ENCODE data around the gene SDK1. TPM values are rescaled to one million over a fixed set of nuclear protein-coding genes. Genes with fewer than 3 reads are reported as not detected.

The SDK1 gene
- total and polyA plus RNA-seq, 2 of the 8 experiments (the other 6 are each of a cell fraction or from before 2014, with no cell fraction given) = 3.3 to 7.2 TPM

DNA sequence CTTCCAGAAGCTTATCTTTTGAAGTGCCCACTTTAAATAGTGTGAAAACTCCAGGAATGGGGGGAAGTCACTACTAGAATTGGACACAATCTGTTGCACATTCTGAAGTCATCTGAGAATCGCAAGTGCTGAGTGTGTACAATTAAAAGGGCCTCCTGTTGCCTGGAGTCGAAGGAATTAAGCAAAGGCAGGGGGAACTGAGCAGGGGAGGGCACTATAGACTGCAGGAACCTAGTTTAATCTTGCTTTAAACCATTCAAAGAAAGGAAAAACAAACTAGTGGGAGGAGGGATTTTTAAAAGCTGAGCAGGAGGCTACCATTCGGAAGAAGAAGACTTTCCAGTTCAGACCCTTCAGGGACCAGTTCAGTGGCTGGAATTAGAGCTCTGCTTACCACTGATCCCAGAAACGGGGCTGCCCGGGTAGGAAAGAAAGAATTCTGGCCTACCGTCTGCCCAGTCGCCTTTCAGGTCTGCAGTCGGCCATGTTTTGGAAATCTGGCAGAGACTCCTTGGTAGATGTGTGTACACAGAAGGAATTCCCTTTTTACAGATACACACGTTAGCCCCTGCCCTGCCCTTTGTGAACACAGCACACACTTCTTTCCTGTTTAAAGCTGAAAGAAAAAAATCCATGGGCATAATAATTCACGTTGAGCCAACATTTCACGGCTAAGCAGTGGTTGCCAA is 770.5 kb downstream of the SDK1 start (continued):
- TF ChIP-seq ZNF274 (IDR thresholded peaks at IDR 0.05; ENCODE audit: borderline replicate concordance, extremely low read depth, low read length) (no peak), PHF8 (conservative IDR thresholded peaks at IDR 0.05; ENCODE audit: low read depth, low read length) (no peak), EGR1 (IDR thresholded peaks at IDR 0.05; ENCODE audit: borderline replicate concordance, low read depth, low read length) (no peak), RFX5 (IDR thresholded peaks at IDR 0.05; ENCODE audit: borderline replicate concordance, low read depth, low read length) (no peak)
